Measurements from ENCODE around the gene SMIM13. TPM values are rescaled to one million over a fixed set of nuclear protein-coding genes. Genes with fewer than 3 reads are reported as not detected.

The SMIM13 gene
- total and polyA plus RNA-seq, 12 donors: 1.9 to 11.5 (median 6.7) TPM

GRCh38 chr6:11101417-11101816, 7.8 kb downstream of the SMIM13 start:
- H3K36me3 ChIP-seq (replicated peaks in 1 of 2): no peaks in the 10 kb centered on the region
- no peaks in the 10 kb centered on the region for H3K4me1 ChIP-seq (replicated peaks in 1 of 2)
- no peak for DNase-seq
- intact Hi-C loops (cut with DNase I): no loop called here
- no peaks in the 10 kb centered on the region for H3K27me3 ChIP-seq
- WGBS, 4 donors: 92 to 96% (median 94%) methylated on average over 5 of the region's 5 CpGs
- H3K9me3 ChIP-seq (replicated peaks in 1 of 3): no peaks in the 10 kb centered on the region
- TF ChIP-seq POLR2A (IDR thresholded peaks at IDR 0.05) (no peak), CTCF (IDR thresholded peaks at IDR 0.05) (no peak)
- no peak overlapping the region for H3K4me3 ChIP-seq
- no peak overlapping the region for H3K27ac ChIP-seq

DNA sequence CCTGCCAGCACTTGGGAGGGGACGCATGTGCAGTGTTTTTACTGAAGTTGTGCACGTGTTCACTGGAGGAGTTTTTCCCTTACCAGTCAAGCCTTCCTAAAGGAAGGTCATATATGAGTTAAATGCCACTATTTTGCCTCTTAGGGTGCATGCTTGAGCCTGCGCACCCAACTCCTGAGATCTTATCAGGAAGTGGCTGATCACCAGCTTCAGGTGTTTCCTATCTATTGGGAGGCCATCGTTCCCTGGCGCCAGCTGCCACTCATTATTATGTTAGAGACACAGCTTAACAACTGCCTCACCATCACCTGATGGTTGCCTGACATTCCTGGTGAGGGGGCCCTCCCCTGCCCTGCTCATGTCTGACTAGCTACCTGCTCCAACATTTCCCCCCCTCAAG, 9.4 kb downstream of the SMIM13 start:
- H3K4me3 ChIP-seq: no peak overlapping the region
- no peaks in the 10 kb centered on the region for H3K36me3 ChIP-seq (replicated peaks in 1 of 2)
- no peaks in the 10 kb centered on the region for H3K9me3 ChIP-seq (replicated peaks in 1 of 3)
- H3K27me3 ChIP-seq: no peaks in the 10 kb centered on the region
- H3K4me1 ChIP-seq (replicated peaks in 1 of 2): no peaks in the 10 kb centered on the region
- no peak overlapping the region for H3K27ac ChIP-seq
- WGBS, 4 donors: 84 to 96% (median 87%) methylated on average over 5 of the region's 5 CpGs
- intact Hi-C loops (cut with DNase I): no loop called here
- TF ChIP-seq CTCF (IDR thresholded peaks at IDR 0.05): no peak
- TF ChIP-seq POLR2A (IDR thresholded peaks at IDR 0.05): no peak
- no peak for DNase-seq

DNA sequence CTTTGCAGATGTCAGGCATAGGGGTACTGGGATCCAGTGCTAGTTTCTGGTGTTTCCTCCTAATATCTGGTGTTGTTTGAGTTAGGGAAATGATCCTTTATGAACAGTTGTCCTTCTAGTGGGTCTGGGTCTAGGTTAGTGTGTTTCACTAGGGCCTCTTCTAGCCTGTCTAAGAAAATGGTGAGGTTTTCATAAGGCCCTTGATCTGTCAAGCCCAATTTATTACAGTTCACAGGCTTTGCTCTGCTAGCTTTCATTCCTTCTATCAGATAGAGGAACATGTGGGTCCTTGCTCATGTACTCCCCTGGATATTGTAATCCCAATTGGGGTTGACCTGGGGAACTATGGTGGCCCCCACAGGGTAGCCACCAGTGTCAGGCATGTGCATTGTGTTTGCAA, 15.1 kb downstream of the SMIM13 start:
- no peak overlapping the region for H3K27ac ChIP-seq
- H3K9me3 ChIP-seq (replicated peaks in 1 of 3): no peaks in the 10 kb centered on the region
- no peaks in the 10 kb centered on the region for H3K36me3 ChIP-seq (replicated peaks in 1 of 2)
- DNase-seq: no peak
- TF ChIP-seq POLR2A (IDR thresholded peaks at IDR 0.05): no peak
- TF ChIP-seq CTCF (IDR thresholded peaks at IDR 0.05): no peak
- H3K4me1 ChIP-seq (replicated peaks in 1 of 2): peaks cover 4 to 9% of the 10 kb centered on the region in 2 donors
- intact Hi-C loops (cut with DNase I): no loop called here
- H3K4me3 ChIP-seq: no peak overlapping the region
- no peaks in the 10 kb centered on the region for H3K27me3 ChIP-seq

- Histone ChIP-seq H3K27me3 (no peaks in the 10 kb centered on the region), H3K4me3 (peak within 1 kb of the TSS in 1 of 4 donors; percentile 36), H3K4me1 (replicated peaks in 1 of 2) (peaks cover 4 to 9% of the 10 kb centered on the region in 2 donors), H3K36me3 (replicated peaks in 1 of 2) (no peaks in the 10 kb centered on the region), H3K27ac (peak within 1 kb of the TSS in 2 of 5 donors; percentile 21 to 49), H3K9me3 (replicated peaks in 1 of 3) (no peaks in the 10 kb centered on the region)
- 67 to 88% (median 81%) methylated on average over 16 of the region's 16 CpGs for WGBS, 4 donors
- DNase-seq: no peak
- intact Hi-C loops (cut with DNase I): no loop called here
- no peak for TF ChIP-seq POLR2A (IDR thresholded peaks at IDR 0.05)
- TF ChIP-seq CTCF (IDR thresholded peaks at IDR 0.05): no peak
Measured at GRCh38 chr6:11110921-11111768, 17.5 kb downstream of the SMIM13 start, which contains the start of gene ERVFRD-1. TSS of gene ERVFRD-1 (minus strand) at chr6:11111725. CDS start at chr6:11105310, 6,415 bp downstream.
